DND-41 (cell line): ENCODE data around the gene BCR.

Experiments used
- ATAC-seq: fragments of 200-7000 bp; cut with Tn5 transposase; 3 replicates; pipeline ENCODE4 v1.9.1; 2021; ENCODE audit warnings: low read depth; ENCODE audit not compliant: insufficient read depth
- DNase-seq: peaks from one replicate; pipeline ENCODE4 v3.0.0-alpha.2; 2020
- H2AFZ ChIP-seq: 2 replicates; pipeline ENCODE4 v1.6.0; 2012; ENCODE audit warnings: low read depth, low read length
- H3K27ac ChIP-seq: 2 replicates; pipeline ENCODE4 v1.5.1; 2012; ENCODE audit warnings: low read length, inconsistent platforms
- H3K27me3 ChIP-seq: fragments of 200-600 bp; sonication (generic); 2 replicates; pipeline ENCODE4 v1.6.0; 2012; ENCODE audit warnings: low read length, mild to moderate bottlenecking, inconsistent platforms; ENCODE audit not compliant: insufficient read depth, poor library complexity
- H3K36me3 ChIP-seq: 2 replicates; pipeline ENCODE4 v1.5.1; 2012; ENCODE audit warnings: low read length, inconsistent platforms; ENCODE audit not compliant: insufficient read depth
- H3K4me1 ChIP-seq: 2 replicates; pipeline ENCODE4 v1.5.1; 2012; ENCODE audit warnings: mild to moderate bottlenecking, low read length; ENCODE audit not compliant: insufficient read depth
- H3K4me2 ChIP-seq: 2 replicates; pipeline ENCODE4 v1.6.0; 2012; ENCODE audit warnings: mild to moderate bottlenecking, moderate library complexity, low read length, inconsistent platforms; ENCODE audit not compliant: insufficient read depth
- H3K4me3 ChIP-seq, 2 experiments: fragments of 200-600 bp in 1 of 2; shearing (Covaris generic) in 1 of 2; 2 replicates each; pipeline ENCODE4 v1.5.1; 2012 to 2016; ENCODE audit warnings: inconsistent platforms in 2 of 2, low read length in 2 of 2, mild to moderate bottlenecking in 2 of 2, low read depth in 1 of 2, moderate library complexity in 1 of 2
- H3K79me2 ChIP-seq: 2 replicates; pipeline ENCODE4 v1.6.0; 2012; ENCODE audit warnings: low read length, inconsistent platforms; ENCODE audit not compliant: insufficient read depth
- H3K9ac ChIP-seq: 2 replicates; pipeline ENCODE4 v1.6.0; 2012; ENCODE audit warnings: low read depth, mild to moderate bottlenecking, inconsistent platforms, low read length, moderate library complexity
- H3K9me3 ChIP-seq: 2 replicates; pipeline ENCODE4 v1.5.1; 2012; ENCODE audit warnings: low read length, moderate library complexity, mild to moderate bottlenecking, inconsistent platforms; ENCODE audit not compliant: insufficient read depth, severe bottlenecking
- H4K20me1 ChIP-seq: 2 replicates; pipeline ENCODE4 v1.6.0; 2012; ENCODE audit warnings: low read length; ENCODE audit not compliant: insufficient read depth
- CTCF ChIP-seq: IDR thresholded peaks from 2 replicates; pipeline ENCODE4 v1.5.1; 2012; ENCODE audit warnings: borderline replicate concordance, low read length, moderate library complexity, mild to moderate bottlenecking; ENCODE audit not compliant: poor library complexity, severe bottlenecking; ENCODE audit errors: extremely low read depth
- EZH2 ChIP-seq: IDR thresholded peaks from 3 replicates; pipeline ENCODE4 v1.6.1; 2012; ENCODE audit warnings: borderline replicate concordance, low read depth, mild to moderate bottlenecking, moderate library complexity, low read length, inconsistent platforms; ENCODE audit not compliant: severe bottlenecking

Gene BCR

DNA sequence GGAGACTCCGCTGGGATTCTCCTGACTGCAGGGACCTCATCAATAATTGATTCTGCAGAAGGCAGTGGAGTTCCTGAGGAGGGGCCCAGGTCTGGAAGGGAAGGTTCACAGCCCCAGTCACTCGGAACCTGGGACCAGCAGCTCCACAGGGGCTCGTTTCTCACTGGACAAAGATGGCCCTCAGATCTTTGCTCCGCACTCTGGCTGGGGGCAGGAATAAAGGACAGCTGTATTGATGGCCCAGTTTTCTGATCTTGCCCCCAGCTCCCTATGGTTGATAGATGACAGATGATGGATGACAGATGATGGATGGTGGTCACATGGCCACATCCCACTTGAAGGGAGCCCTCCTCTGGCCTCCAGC lies 11.3 kb upstream of the BCR start:
- Histone ChIP-seq H3K4me1 (no peaks in the 10 kb centered on the region), H3K9ac (no peak overlapping the region), H3K79me2 (no peaks in the 10 kb centered on the region), H2AFZ (no peak overlapping the region), H3K27ac (no peak overlapping the region), H3K4me2 (no peak overlapping the region), H3K4me3 (no peak overlapping the region), H3K36me3 (no peaks in the 10 kb centered on the region), H4K20me1 (peaks cover 4% of the 10 kb centered on the region; the same call in 1 of the 2 replicates), H3K27me3 (no peaks in the 10 kb centered on the region), H3K9me3 (no peaks in the 10 kb centered on the region)
- ATAC-seq (no peak), DNase-seq (no peak)
- TF ChIP-seq EZH2 (no peak), CTCF (no peak)

- Histone ChIP-seq H3K4me2 (no peak overlapping the region), H3K4me3 (no peak overlapping the region), H3K27me3 (no peaks in the 10 kb centered on the region), H3K9ac (no peak overlapping the region), H3K79me2 (peaks cover 3% of the 10 kb centered on the region), H3K27ac (no peak overlapping the region), H2AFZ (no peak overlapping the region), H4K20me1 (no peaks in the 10 kb centered on the region), H3K9me3 (peaks cover 19% of the 10 kb centered on the region), H3K4me1 (peaks cover 18% of the 10 kb centered on the region), H3K36me3 (no peaks in the 10 kb centered on the region)
- ATAC-seq: no peak
- DNase-seq: peak; percentile 39
- TF ChIP-seq CTCF (no peak), EZH2 (no peak)
These were observed 4.3 kb upstream of the BCR start for GRCh38 chr22:23175817-23176644.

DNA sequence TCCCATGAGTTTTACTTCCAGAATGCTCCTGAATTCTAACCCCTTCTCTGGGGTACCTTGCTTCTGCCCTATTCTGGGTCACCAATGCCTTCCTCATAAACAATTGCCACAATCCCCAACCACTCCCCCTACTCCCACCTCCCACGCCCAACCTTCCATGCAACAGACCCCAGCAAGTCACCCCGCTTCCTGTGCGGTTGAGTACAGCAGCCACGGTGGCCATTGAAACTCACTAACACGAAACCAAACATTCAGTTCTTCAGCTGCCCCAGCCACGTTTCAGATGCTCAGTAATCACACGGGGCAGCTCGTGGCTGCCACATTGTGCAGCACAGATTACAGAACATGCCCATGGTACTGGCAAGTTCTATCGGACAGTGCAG lies 3.7 kb upstream of the BCR start:
- Histone ChIP-seq H2AFZ (no peak overlapping the region), H4K20me1 (peaks cover 5% of the 10 kb centered on the region), H3K36me3 (peaks cover 4% of the 10 kb centered on the region; the same call in 1 of the 2 replicates), H3K27ac (no peak overlapping the region), H3K4me3 (no peak overlapping the region), H3K27me3 (no peaks in the 10 kb centered on the region), H3K4me2 (no peak overlapping the region), H3K4me1 (peaks cover 23% of the 10 kb centered on the region), H3K79me2 (peaks cover 9% of the 10 kb centered on the region), H3K9ac (no peak overlapping the region), H3K9me3 (peaks cover 19% of the 10 kb centered on the region)
- TF ChIP-seq CTCF (no peak), EZH2 (no peak)
- DNase-seq: no peak
- no peak for ATAC-seq

- TF ChIP-seq EZH2: no peak
- TF ChIP-seq CTCF: no peak
- H4K20me1 ChIP-seq: peaks cover 10% of the 10 kb centered on the region
- H3K4me1 ChIP-seq: peaks cover 29% of the 10 kb centered on the region
- H3K79me2 ChIP-seq: peaks cover 15% of the 10 kb centered on the region
- no peak for DNase-seq
- H3K36me3 ChIP-seq: peaks cover 9% of the 10 kb centered on the region
- H3K27ac ChIP-seq: no peak overlapping the region
- H3K9me3 ChIP-seq: peaks cover 19% of the 10 kb centered on the region
- no peaks in the 10 kb centered on the region for H3K27me3 ChIP-seq
- no peak overlapping the region for H3K9ac ChIP-seq
- no peak overlapping the region for H2AFZ ChIP-seq
- no peak for ATAC-seq
- H3K4me3 ChIP-seq: no peak overlapping the region
- H3K4me2 ChIP-seq: no peak overlapping the region
These were observed 3.1 kb upstream of the BCR start for GRCh38 chr22:23177197-23177596.
